Vein endothelial cell (primary cell): ENCODE results near the gene FUT9. TPM values are rescaled to one million over a fixed set of nuclear protein-coding genes. Genes with fewer than 3 reads are reported as not detected.

Experiments used
- total RNA-seq: library from RNA; depleted of rRNA; stranded (reverse); fragments of >200 nt; gene quantifications from 2 replicates; pipeline ENCODE4 v1.2.3, GENCODE V29; 2012

The FUT9 gene
- total RNA-seq = under 0.01 TPM in 2 replicates

DNA sequence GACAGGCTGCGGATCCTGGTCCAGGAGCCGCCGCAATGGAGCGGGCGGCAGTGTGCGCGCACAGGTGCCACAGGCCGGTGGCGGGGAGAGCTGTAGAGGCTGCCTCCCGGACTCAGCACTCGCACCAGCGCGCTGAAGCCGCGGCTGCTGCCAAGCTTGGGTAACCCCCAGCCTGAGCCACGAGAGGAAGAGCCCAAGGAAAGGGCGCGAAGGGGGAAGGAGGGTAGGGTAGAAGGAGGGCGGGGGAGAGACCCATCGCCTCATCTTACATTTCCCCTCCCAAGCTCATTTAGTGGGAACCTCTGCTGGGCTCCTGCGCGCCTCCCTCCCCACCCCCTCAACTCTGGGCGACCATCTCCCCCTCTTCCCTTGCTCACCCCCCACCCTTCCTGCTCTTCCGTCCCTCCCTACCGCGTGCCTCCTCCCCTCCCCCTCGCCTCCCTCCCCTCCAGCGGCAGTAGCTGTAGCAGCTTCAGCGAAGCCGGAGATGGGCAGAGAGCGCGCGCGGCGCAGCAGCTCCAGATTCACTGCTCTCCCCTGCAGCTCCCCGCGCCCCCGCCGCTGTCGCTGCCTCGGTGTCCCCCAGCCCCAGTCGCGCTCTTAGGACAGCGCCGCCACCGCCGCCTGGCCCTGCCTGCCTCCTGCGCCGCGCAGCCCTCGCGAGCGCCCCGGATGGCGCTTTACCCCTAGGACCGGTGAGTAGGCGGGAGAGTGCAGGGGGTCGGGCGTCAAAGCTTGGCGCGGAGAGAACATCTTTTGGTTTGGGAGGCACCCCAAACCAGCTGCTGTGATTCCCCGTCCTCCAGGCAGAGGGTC lies at the start of gene FUT9:
FUT9 (plus strand) TSS at position 457 of the 816 bp plus-strand sequence. CDS start 187,182 bp downstream, outside the sequence.

